ENCODE data around the gene SLC34A1. TPM values are rescaled to one million over a fixed set of nuclear protein-coding genes. Genes with fewer than 3 reads are reported as not detected.
A peak's percentile ranks its signal among the peaks of the same experiment; 100 is the strongest.
"Not testable (repeated sequence)": the region's sequence is repeated elsewhere in the genome, so short reads cannot be mapped to it uniquely, and the experiment has no call there.

The SLC34A1 gene
- total RNA-seq, 3 donors from 2014 or later (not counting 1 experiment from before 2014, with no cell fraction given): 0.50 to 0.66 (median 0.63) TPM

DNA sequence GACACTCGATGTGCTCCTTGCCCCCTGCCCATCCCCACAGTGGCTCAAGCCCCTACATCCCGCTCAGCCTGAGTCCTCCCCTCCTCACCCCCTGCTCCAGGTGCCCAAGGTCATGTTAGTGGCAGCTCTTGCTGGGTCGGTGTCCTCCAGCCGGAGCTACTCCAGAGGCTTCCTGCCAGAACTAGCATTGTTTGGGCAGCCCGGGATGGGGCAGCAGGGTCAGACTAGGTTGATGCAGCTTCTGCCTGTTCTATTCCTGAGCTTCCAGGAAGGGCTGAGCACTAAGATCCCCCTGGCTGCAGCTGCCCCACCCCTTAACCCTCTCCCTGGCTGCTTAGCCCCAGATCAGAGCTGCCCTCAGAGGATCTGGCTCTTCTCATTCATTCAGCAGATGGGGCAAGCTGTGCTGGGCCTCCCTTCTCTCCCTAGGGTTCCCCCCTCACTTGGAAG, 25.8 kb upstream of the SLC34A1 start:
- peak overlapping the region; percentile 88 to 89 for H3K27ac Mint-ChIP-seq
- Histone ChIP-seq H3K4me1 (ENCODE audit: control insufficient read depth, insufficient read depth, low read length) (peaks cover 80% of the 10 kb centered on the region), H3K27me3 (ENCODE audit: control insufficient read depth, insufficient read depth, low read length) (no peaks in the 10 kb centered on the region), H3K9me3 (ENCODE audit: control insufficient read depth, insufficient read depth, low read length) (no peaks in the 10 kb centered on the region), H3K4me3 (ENCODE audit: low read length) (peak overlapping the region; percentile 85), H3K36me3 (ENCODE audit: control insufficient read depth, insufficient read depth, low read length) (peaks cover 7% of the 10 kb centered on the region), H3K27ac (ENCODE audit: low read length) (peak overlapping the region; percentile 51)
- H3K27me3 Mint-ChIP-seq (ENCODE audit: low read depth in 2 of 2): no peaks in the 10 kb centered on the region
- 2% methylated on average over 5 of the region's 5 CpGs for WGBS (ENCODE audit: insufficient coverage)
- DNase-seq: no peak
- TF ChIP-seq, protein P1, sequence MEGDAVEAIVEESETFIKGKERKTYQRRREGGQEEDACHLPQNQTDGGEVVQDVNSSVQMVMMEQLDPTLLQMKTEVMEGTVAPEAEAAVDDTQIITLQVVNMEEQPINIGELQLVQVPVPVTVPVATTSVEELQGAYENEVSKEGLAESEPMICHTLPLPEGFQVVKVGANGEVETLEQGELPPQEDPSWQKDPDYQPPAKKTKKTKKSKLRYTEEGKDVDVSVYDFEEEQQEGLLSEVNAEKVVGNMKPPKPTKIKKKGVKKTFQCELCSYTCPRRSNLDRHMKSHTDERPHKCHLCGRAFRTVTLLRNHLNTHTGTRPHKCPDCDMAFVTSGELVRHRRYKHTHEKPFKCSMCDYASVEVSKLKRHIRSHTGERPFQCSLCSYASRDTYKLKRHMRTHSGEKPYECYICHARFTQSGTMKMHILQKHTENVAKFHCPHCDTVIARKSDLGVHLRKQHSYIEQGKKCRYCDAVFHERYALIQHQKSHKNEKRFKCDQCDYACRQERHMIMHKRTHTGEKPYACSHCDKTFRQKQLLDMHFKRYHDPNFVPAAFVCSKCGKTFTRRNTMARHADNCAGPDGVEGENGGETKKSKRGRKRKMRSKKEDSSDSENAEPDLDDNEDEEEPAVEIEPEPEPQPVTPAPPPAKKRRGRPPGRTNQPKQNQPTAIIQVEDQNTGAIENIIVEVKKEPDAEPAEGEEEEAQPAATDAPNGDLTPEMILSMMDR (IDR thresholded peaks at IDR 0.05): no peak
- no peak for ATAC-seq
- H3K36me3 Mint-ChIP-seq: no peaks in the 10 kb centered on the region
- no peaks in the 10 kb centered on the region for H3K9me3 Mint-ChIP-seq
- intact Hi-C loops (cut with micrococcal nuclease): loop anchor here (5.0 kb wide), 2 partner anchors 34 to 46 kb away; partner anchors contain the start of gene MXD3
- H3K4me1 Mint-ChIP-seq: peaks cover 64 to 79% of the 10 kb centered on the region in 2 donors
- peak overlapping the region; percentile 90 for H3K4me3 Mint-ChIP-seq

DNA sequence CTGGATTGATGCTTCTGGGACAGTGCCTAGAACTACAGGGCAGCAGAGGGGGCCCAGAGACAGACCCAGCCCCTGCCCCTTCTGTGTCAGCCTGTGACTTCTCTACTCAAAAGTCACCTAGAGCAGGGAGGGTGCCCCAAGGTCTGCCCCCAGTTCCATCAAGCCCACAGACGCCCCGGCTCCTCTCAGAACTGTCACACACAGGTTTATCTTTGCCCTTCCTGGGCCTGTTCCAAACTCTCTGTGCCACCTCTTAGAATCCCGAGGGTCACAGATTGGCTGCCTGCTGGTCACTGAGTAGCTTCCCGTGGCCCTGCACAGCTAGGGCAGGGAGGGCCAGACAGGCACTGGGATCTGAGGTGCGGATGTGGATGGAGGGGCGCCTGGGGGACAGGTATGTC, 24.8 kb upstream of the SLC34A1 start:
- WGBS (ENCODE audit: insufficient coverage): 84% methylated on average over 6 of the region's 6 CpGs
- H3K4me3 ChIP-seq (ENCODE audit: low read length): no peak overlapping the region
- H3K4me3 Mint-ChIP-seq: peak overlapping the region; percentile 90
- peaks cover 7% of the 10 kb centered on the region for H3K36me3 ChIP-seq (ENCODE audit: control insufficient read depth, insufficient read depth, low read length)
- ATAC-seq: no peak
- no peaks in the 10 kb centered on the region for H3K9me3 ChIP-seq (ENCODE audit: control insufficient read depth, insufficient read depth, low read length)
- peak overlapping the region; percentile 88 to 89 for H3K27ac Mint-ChIP-seq
- peaks cover 89% of the 10 kb centered on the region for H3K4me1 ChIP-seq (ENCODE audit: control insufficient read depth, insufficient read depth, low read length)
- H3K27me3 Mint-ChIP-seq (ENCODE audit: low read depth in 2 of 2): no peaks in the 10 kb centered on the region
- no peak for DNase-seq
- intact Hi-C loops (cut with micrococcal nuclease): loop anchor here (5.0 kb wide), 2 partner anchors 33 to 47 kb away; partner anchors contain the start of gene MXD3
- H3K9me3 Mint-ChIP-seq: no peaks in the 10 kb centered on the region
- H3K36me3 Mint-ChIP-seq: no peaks in the 10 kb centered on the region
- TF ChIP-seq, protein P1 (IDR thresholded peaks at IDR 0.05): no peak
- peak overlapping the region; percentile 51 for H3K27ac ChIP-seq (ENCODE audit: low read length)
- no peaks in the 10 kb centered on the region for H3K27me3 ChIP-seq (ENCODE audit: control insufficient read depth, insufficient read depth, low read length)
- peaks cover 60 to 80% of the 10 kb centered on the region in 2 donors for H3K4me1 Mint-ChIP-seq

DNA sequence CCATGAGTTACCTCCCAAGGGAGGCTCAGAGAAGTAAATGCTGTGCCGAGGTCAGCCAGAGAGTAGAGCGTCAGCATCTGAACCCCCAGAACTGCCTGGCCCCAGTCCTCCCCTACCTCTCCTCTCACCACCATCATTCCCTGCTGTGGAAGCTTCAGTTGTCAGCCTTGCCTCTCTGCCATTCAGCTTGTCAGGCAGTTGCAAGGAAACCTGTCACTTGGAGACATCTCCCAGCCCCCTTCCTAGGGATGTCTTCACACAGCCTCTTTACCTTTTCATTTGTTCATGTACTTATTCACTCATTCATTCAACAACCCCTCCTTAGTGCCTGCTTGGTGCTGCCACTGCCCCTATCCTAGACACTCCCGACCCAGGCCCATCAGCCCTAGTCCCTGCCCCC, 24.4 kb upstream of the SLC34A1 start:
- H3K4me1 ChIP-seq (ENCODE audit: control insufficient read depth, insufficient read depth, low read length): peaks cover 91% of the 10 kb centered on the region
- Mint-ChIP-seq H3K4me1 (peaks cover 56 to 78% of the 10 kb centered on the region in 2 donors), H3K4me3 (peak overlapping the region; percentile 90), H3K9me3 (no peaks in the 10 kb centered on the region), H3K27ac (peak overlapping the region; percentile 38 to 89), H3K27me3 (ENCODE audit: low read depth in 2 of 2) (no peaks in the 10 kb centered on the region), H3K36me3 (no peaks in the 10 kb centered on the region)
- no peak for ATAC-seq
- H3K4me3 ChIP-seq (ENCODE audit: low read length): no peak overlapping the region
- 80% methylated on average over 3 of the region's 3 CpGs for WGBS (ENCODE audit: insufficient coverage)
- intact Hi-C loops (cut with micrococcal nuclease): loop anchor here (5.0 kb wide), 3 partner anchors 32 to 48 kb away; partner anchors contain the start of gene MXD3
- no peaks in the 10 kb centered on the region for H3K27me3 ChIP-seq (ENCODE audit: control insufficient read depth, insufficient read depth, low read length)
- TF ChIP-seq, protein P1 (IDR thresholded peaks at IDR 0.05): no peak
- H3K27ac ChIP-seq (ENCODE audit: low read length): no peak overlapping the region
- DNase-seq: no peak
- H3K36me3 ChIP-seq (ENCODE audit: control insufficient read depth, insufficient read depth, low read length): peaks cover 9% of the 10 kb centered on the region
- H3K9me3 ChIP-seq (ENCODE audit: control insufficient read depth, insufficient read depth, low read length): no peaks in the 10 kb centered on the region

DNA sequence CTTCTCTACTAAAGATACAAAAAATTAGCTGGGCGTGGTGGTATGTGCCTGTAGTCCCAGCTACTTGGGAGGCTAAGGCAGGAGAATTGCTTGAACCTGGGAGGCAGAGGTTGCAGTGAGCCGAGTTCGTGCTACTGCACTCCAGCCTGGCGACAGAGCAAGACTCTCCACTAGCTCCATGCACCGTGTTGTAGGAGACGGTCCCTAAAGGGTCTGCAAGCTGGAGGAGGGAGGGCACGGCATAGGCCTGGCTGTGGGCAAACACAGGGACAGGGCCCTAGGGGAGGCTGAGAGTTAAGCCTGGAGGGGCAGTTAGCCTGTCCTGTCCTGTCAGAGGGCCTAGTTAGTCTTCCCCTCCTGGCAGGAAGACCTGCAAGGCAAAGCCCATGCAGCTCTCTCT, 23.5 kb upstream of the SLC34A1 start:
- H3K27me3 Mint-ChIP-seq (ENCODE audit: low read depth in 2 of 2); H3K9me3 Mint-ChIP-seq; H3K27ac ChIP-seq (ENCODE audit: low read length); H3K4me3 ChIP-seq (ENCODE audit: low read length); DNase-seq; H3K9me3 ChIP-seq (ENCODE audit: control insufficient read depth, insufficient read depth, low read length); ATAC-seq; H3K27ac Mint-ChIP-seq; H3K4me3 Mint-ChIP-seq; H3K27me3 ChIP-seq (ENCODE audit: control insufficient read depth, insufficient read depth, low read length); H3K36me3 Mint-ChIP-seq: not testable (repeated sequence)
- peaks cover 49 to 72% of the 10 kb centered on the region in 2 donors for H3K4me1 Mint-ChIP-seq
- Histone ChIP-seq H3K36me3 (ENCODE audit: control insufficient read depth, insufficient read depth, low read length) (peaks cover 15% of the 10 kb centered on the region), H3K4me1 (ENCODE audit: control insufficient read depth, insufficient read depth, low read length) (peaks cover 84% of the 10 kb centered on the region)
- 95% methylated on average over 7 of the region's 7 CpGs for WGBS (ENCODE audit: insufficient coverage)
- intact Hi-C loops (cut with micrococcal nuclease): loop anchor here (5.0 kb wide), 1 partner anchor 33 kb away; no protein-coding TSS in a partner anchor
